Muscle of leg (tissue), 9 donors: ENCODE results near the gene YPEL5. TPM values are rescaled to one million over a fixed set of nuclear protein-coding genes. Genes with fewer than 3 reads are reported as not detected.

Experiments used
- polyA plus RNA-seq, 8 donors: library from polyadenylated mRNA; unstranded; fragments of 120-200 nt; gene quantifications; one replicate each; pipeline versions ENCODE4 v1.2.1 to v1.2.3, GENCODE V29; 2013; ENCODE audit warnings: inconsistent platforms in 1 of 8, low replicate concordance in 1 of 8; ENCODE audit not compliant: insufficient read length in 8 of 8, insufficient read depth in 1 of 8
- total RNA-seq: library from RNA; stranded (reverse); fragments of 120-200 nt; gene quantifications from one replicate; pipeline ENCODE4 v1.2.4, GENCODE V29; 2013

Gene YPEL5
- total and polyA plus RNA-seq, 9 donors = 33.4 to 53.2 (median 45.6) TPM

Other genes starting within 250 kb of the YPEL5 start
- 0.04 TPM for gene ALK, start 225.4 kb upstream of the YPEL5 start, total RNA-seq
- under 1 TPM; 0.04 to 0.29 (median 0.10) TPM for gene ALK, start 225.4 kb upstream of the YPEL5 start, polyA plus RNA-seq
- gene LBH, start 84.5 kb downstream of the YPEL5 start, total RNA-seq = 21.4 TPM
- 10 to 100 TPM; 24.9 to 32.9 (median 30.1) TPM for gene LBH, start 84.5 kb downstream of the YPEL5 start, polyA plus RNA-seq